Panc1 (cell line): Measurements from ENCODE around the gene PGBD5.

Experiments used
- POLR2AphosphoS5 ChIP-seq: IDR thresholded peaks from 2 replicates; pipeline ENCODE4 v1.6.1; 2012; ENCODE audit warnings: mild to moderate bottlenecking, low read depth, low read length, moderate library complexity
- SIN3A ChIP-seq: IDR thresholded peaks from 2 replicates; pipeline ENCODE4 v1.6.1; 2012; ENCODE audit warnings: low read depth, mild to moderate bottlenecking, low read length, moderate library complexity, borderline replicate concordance; ENCODE audit not compliant: insufficient read depth
- TF ChIP-seq, protein P1 (sequence below): fragments of 450-650 bp; IDR thresholded peaks from 2 replicates; pipeline ENCODE4 v1.5.1; 2017; ENCODE audit warnings: mild to moderate bottlenecking

DNA sequence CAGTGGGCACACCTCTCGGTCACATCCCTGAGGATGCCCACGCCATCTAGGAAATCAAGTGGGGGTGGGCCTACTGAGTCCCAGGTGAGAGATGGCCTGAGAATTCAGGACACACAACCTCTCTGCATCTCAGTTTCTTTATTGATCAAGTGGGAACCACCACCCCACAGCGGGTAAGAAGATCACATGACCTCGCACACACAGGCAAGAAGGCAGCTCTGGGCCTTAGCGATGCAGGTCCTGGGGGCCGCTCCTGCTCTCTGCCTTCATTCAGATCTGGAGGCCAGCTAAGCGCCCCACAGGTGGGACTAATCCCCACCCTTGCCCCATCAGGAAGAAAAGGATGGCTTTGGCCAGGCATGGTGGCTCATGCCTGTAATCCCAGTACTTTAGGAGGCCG is 63.2 kb downstream of the PGBD5 start:
- TF ChIP-seq POLR2AphosphoS5 (no peak), SIN3A (no peak)
- TF ChIP-seq, protein P1, sequence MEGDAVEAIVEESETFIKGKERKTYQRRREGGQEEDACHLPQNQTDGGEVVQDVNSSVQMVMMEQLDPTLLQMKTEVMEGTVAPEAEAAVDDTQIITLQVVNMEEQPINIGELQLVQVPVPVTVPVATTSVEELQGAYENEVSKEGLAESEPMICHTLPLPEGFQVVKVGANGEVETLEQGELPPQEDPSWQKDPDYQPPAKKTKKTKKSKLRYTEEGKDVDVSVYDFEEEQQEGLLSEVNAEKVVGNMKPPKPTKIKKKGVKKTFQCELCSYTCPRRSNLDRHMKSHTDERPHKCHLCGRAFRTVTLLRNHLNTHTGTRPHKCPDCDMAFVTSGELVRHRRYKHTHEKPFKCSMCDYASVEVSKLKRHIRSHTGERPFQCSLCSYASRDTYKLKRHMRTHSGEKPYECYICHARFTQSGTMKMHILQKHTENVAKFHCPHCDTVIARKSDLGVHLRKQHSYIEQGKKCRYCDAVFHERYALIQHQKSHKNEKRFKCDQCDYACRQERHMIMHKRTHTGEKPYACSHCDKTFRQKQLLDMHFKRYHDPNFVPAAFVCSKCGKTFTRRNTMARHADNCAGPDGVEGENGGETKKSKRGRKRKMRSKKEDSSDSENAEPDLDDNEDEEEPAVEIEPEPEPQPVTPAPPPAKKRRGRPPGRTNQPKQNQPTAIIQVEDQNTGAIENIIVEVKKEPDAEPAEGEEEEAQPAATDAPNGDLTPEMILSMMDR = no peak
